GM19463 (cell line): ENCODE data around the gene FKBP3.
"Not testable (repeated sequence)": the region's sequence is repeated elsewhere in the genome, so short reads cannot be mapped to it uniquely, and the experiment has no call there.

Experiments used
- ATAC-seq: cut with Tn5 transposase; IDR thresholded peaks from one replicate; pipeline ENCODE4 v1.9.1; 2021; ENCODE audit warnings: mild to moderate bottlenecking, moderate library complexity; ENCODE audit not compliant: unreplicated experiment

Gene FKBP3

GRCh38 chr14:45134051-45134958 lies at the start of gene FKBP3:
Gene FKBP3, minus strand, starts transcription at chr14:45134481. Its CDS starts 25 bp downstream, at chr14:45134456.
- peak; percentile 87 for ATAC-seq

- no peak for ATAC-seq
These were observed 47.5 kb upstream of the FKBP3 start for GRCh38 chr14:45181806-45182205.

GRCh38 chr14:45181329-45181728 lies 47.0 kb upstream of the FKBP3 start:
- ATAC-seq = no peak

- no peak for ATAC-seq
These were observed 42.8 kb upstream of the FKBP3 start for GRCh38 chr14:45177076-45177475.

GRCh38 chr14:45169906-45170305 lies 35.6 kb upstream of the FKBP3 start:
- ATAC-seq = no peak

- peak; percentile 66 for ATAC-seq
These were observed 21.8 kb upstream of the FKBP3 start for GRCh38 chr14:45156067-45156466.

- ATAC-seq = no peak
These were observed 16.2 kb upstream of the FKBP3 start for GRCh38 chr14:45150386-45150890.

GRCh38 chr14:45149602-45150001 lies 15.3 kb upstream of the FKBP3 start:
- ATAC-seq = no peak

GRCh38 chr14:45145214-45145613 lies 10.9 kb upstream of the FKBP3 start:
- peak; percentile 63 for ATAC-seq

- peak; percentile 55 for ATAC-seq
These were observed 10.4 kb upstream of the FKBP3 start for GRCh38 chr14:45144658-45145057.

- not testable (repeated sequence) for ATAC-seq
These were observed 7.8 kb upstream of the FKBP3 start for GRCh38 chr14:45142083-45142482.

- no peak for ATAC-seq
These were observed 6.4 kb upstream of the FKBP3 start for GRCh38 chr14:45140661-45141187.

- ATAC-seq = no peak
These were observed 2.1 kb upstream of the FKBP3 start for GRCh38 chr14:45136399-45136798.

GRCh38 chr14:45135659-45136395 lies 1.5 kb upstream of the FKBP3 start, which contains the start of gene FANCM:
Gene FANCM, plus strand, starts transcription at chr14:45135930. Its CDS starts 102 bp downstream, at chr14:45136032.
- ATAC-seq = peak; percentile 29

GRCh38 chr14:45135156-45135555 lies 875 bp upstream of the FKBP3 start:
- ATAC-seq = no peak

- ATAC-seq = no peak
These were observed 614 bp downstream of the FKBP3 start for GRCh38 chr14:45133683-45134050.

GRCh38 chr14:45128963-45129629 lies 5.2 kb downstream of the FKBP3 start:
- ATAC-seq = no peak

GRCh38 chr14:45125754-45126153 lies 8.5 kb downstream of the FKBP3 start:
- no peak for ATAC-seq

GRCh38 chr14:45123271-45123670 lies 11.0 kb downstream of the FKBP3 start:
- ATAC-seq = no peak

GRCh38 chr14:45120096-45120495 lies 14.2 kb downstream of the FKBP3 start:
- no peak for ATAC-seq

- no peak for ATAC-seq
These were observed 15.7 kb downstream of the FKBP3 start for GRCh38 chr14:45118594-45118993.
